Endothelial cell of umbilical vein (primary cell): ENCODE measurements around the gene TGFBR2. TPM values are rescaled to one million over a fixed set of nuclear protein-coding genes. Genes with fewer than 3 reads are reported as not detected.

Experiments
- BruUV-seq: library from RNA; stranded (reverse); fragments of 400-500 nt; replicated peaks from 2 replicates; lab custom pipeline; 2021; lab: Mats Ljungman, UMichigan
- CTCF ChIA-PET: fragments of 300-600, 350-600 bp; sonication (Branson Sonifier 250); formaldehyde crosslinking; loops from one replicate; lab custom pipeline; 2021; ENCODE audit warnings: antibody characterized with exemption, inconsistent platforms; lab: Charles Lee
- POLR2A ChIA-PET: fragments of 300-600, 350-600 bp; sonication (Branson Sonifier 250); formaldehyde crosslinking; loops from one replicate; lab custom pipeline; 2021; ENCODE audit warnings: antibody characterized with exemption, inconsistent platforms; lab: Charles Lee
- DNase-seq: peaks from one replicate; pipeline ENCODE4 v3.0.0-alpha.2; 2011; ENCODE audit warnings: low read depth, low spot score
- FAIRE-seq: peaks from 2 replicates; lab custom pipeline; 2011; peaks lifted over from hg19 to GRCh38; lab: Jason Lieb, UNC
- H2AFZ ChIP-seq: 2 replicates; pipeline ENCODE4 v1.6.0; 2012; ENCODE audit warnings: low read depth, low read length, control low read depth, inconsistent platforms
- H3K27ac ChIP-seq: 2 replicates; pipeline ENCODE4 v1.5.1; 2011; ENCODE audit warnings: low read depth, mild to moderate bottlenecking, control low read depth, low read length, moderate library complexity; ENCODE audit not compliant: insufficient read depth
- H3K27me3 ChIP-seq, 2 experiments: 2 replicates each; pipeline versions ENCODE4 v1.6.0 to v1.6.1; 2011; ENCODE audit warnings: low read length in 2 of 2, mixed read lengths in 1 of 2; ENCODE audit not compliant: control insufficient read depth in 2 of 2, insufficient read depth in 2 of 2
- H3K36me3 ChIP-seq, 2 experiments: 2 replicates in 1 of 2; 3 replicates in 1 of 2; pipeline ENCODE4 v1.5.1; 2011; ENCODE audit warnings: low read length in 2 of 2, mild to moderate bottlenecking in 1 of 2, moderate library complexity in 1 of 2; ENCODE audit not compliant: control insufficient read depth in 2 of 2, insufficient read depth in 2 of 2; ENCODE audit errors: extremely low read depth in 1 of 2
- H3K4me1 ChIP-seq: 3 replicates; pipeline ENCODE4 v1.5.1; 2011; ENCODE audit warnings: mild to moderate bottlenecking, low read length; ENCODE audit not compliant: control insufficient read depth, insufficient read depth; ENCODE audit errors: extremely low read depth
- H3K4me2 ChIP-seq: 2 replicates; pipeline ENCODE4 v1.6.1; 2011; ENCODE audit warnings: low read length, control low read depth, mixed read lengths; ENCODE audit not compliant: insufficient read depth
- H3K4me3 ChIP-seq, 3 experiments: fragments of 200-600 bp in 1 of 3; sonication (generic), shearing (Covaris generic) in 1 of 3; replicated peaks in 1 of 3; 2 replicates each; pipeline ENCODE4 v1.5.1; 2011 to 2016; ENCODE audit warnings: control low read depth in 3 of 3, low read length in 3 of 3, mild to moderate bottlenecking in 2 of 3, inconsistent platforms in 1 of 3, low read depth in 1 of 3, moderate library complexity in 1 of 3; ENCODE audit not compliant: insufficient read depth in 1 of 3
- H3K79me2 ChIP-seq: 2 replicates; pipeline ENCODE4 v1.6.0; 2012; ENCODE audit warnings: low read length, inconsistent platforms; ENCODE audit not compliant: control insufficient read depth, insufficient read depth
- H3K9ac ChIP-seq: replicated peaks from 2 replicates; pipeline ENCODE3; 2011; ENCODE audit warnings: low read length, control low read depth; ENCODE audit not compliant: insufficient read depth; ENCODE audit errors: extremely low read depth
- H3K9me1 ChIP-seq: replicated peaks from 3 replicates; pipeline ENCODE4 v1.6.0; 2011; ENCODE audit warnings: mild to moderate bottlenecking, low read length; ENCODE audit not compliant: control insufficient read depth, insufficient read depth; ENCODE audit errors: extremely low read depth
- H3K9me3 ChIP-seq: replicated peaks from 2 replicates; pipeline ENCODE4 v1.5.1; 2012; ENCODE audit warnings: low read length, inconsistent platforms; ENCODE audit not compliant: control insufficient read depth, insufficient read depth
- H4K20me1 ChIP-seq: replicated peaks from 2 replicates; pipeline ENCODE3; 2011; ENCODE audit warnings: mild to moderate bottlenecking, low read length; ENCODE audit not compliant: control insufficient read depth, insufficient read depth; ENCODE audit errors: extremely low read depth
- EZH2 ChIP-seq: IDR thresholded peaks from 2 replicates; pipeline ENCODE4 v1.6.1; 2012; ENCODE audit warnings: borderline replicate concordance, low read depth, mild to moderate bottlenecking, moderate library complexity, low read length, inconsistent platforms; ENCODE audit not compliant: severe bottlenecking
- FOS ChIP-seq: IDR thresholded peaks from 2 replicates; pipeline ENCODE4 v1.6.1; 2011; ENCODE audit warnings: mild to moderate bottlenecking, low read length, moderate library complexity, borderline replicate concordance; ENCODE audit not compliant: insufficient read depth
- GATA2 ChIP-seq: IDR thresholded peaks from 2 replicates; pipeline ENCODE4 v1.7.0; 2011; ENCODE audit warnings: low read depth, mild to moderate bottlenecking, moderate library complexity, mixed read lengths, low read length; ENCODE audit not compliant: insufficient read length, insufficient read depth
- JUN ChIP-seq: IDR thresholded peaks from 2 replicates; pipeline ENCODE4 v1.6.1; 2011; ENCODE audit warnings: borderline replicate concordance, low read depth; ENCODE audit not compliant: insufficient read length, insufficient read depth
- MYC ChIP-seq: IDR thresholded peaks from one replicate; pipeline ENCODE4 v1.6.1; 2011; ENCODE audit warnings: mild to moderate bottlenecking, low read depth, low read length
- POLR2A ChIP-seq: IDR thresholded peaks from 2 replicates; pipeline ENCODE4 v1.6.1; 2012; ENCODE audit warnings: low read depth, mild to moderate bottlenecking, control low read depth, low read length
- POLR2AphosphoS5 ChIP-seq: IDR thresholded peaks from 2 replicates; pipeline ENCODE4 v1.6.1; 2012; ENCODE audit warnings: low read depth, mild to moderate bottlenecking, control low read depth, low read length, moderate library complexity; ENCODE audit not compliant: insufficient read depth
- dilution Hi-C: fragments of 300-500 bp; cut with MboI; formaldehyde crosslinking; loops from one replicate; pipeline ENCODE4 v1.15.0; 2019; ENCODE audit warnings: low sequenced_read_pairs; ENCODE audit not compliant: extremely low pct_ligation_motif_present
- intact Hi-C: fragments of 100-400 bp; cut with micrococcal nuclease; formaldehyde crosslinking; loops from one replicate; pipeline ENCODE4 v1.10.0; 2022
- polyA plus RNA-seq, 4 experiments: library from polyadenylated mRNA; depleted of rRNA in 3 of 4; stranded (reverse) in 3 of 4; unstranded in 1 of 4; fragments of >200 nt; gene quantifications; 2 replicates each; pipeline versions ENCODE4 v1.2.1 to v1.2.3, GENCODE V29; 2011 to 2012; ENCODE audit warnings: missing spikeins in 1 of 4
- total RNA-seq: library from RNA; stranded (reverse); gene quantifications from 2 replicates; pipeline ENCODE4 v1.2.3, GENCODE V29; 2021
- TF ChIP-seq, protein P1 (sequence below), 2 donors: IDR thresholded peaks; 1 replicate in 1 of 2; 2 replicates in 1 of 2; pipeline ENCODE4 v1.5.1; 2011; ENCODE audit warnings: low read length in 2 of 2, mild to moderate bottlenecking in 2 of 2, moderate library complexity in 2 of 2, control low read depth in 1 of 2, inconsistent platforms in 1 of 2, low read depth in 1 of 2; ENCODE audit not compliant: insufficient read depth in 1 of 2; ENCODE audit errors: extremely low read depth in 1 of 2
- TF ChIP-seq, protein P2 (sequence below): IDR thresholded peaks from 2 replicates; pipeline ENCODE4 v1.6.1; 2011; ENCODE audit not compliant: insufficient read depth, insufficient read length

Gene TGFBR2
- total and polyA plus RNA-seq, 2 donors (not counting 3 experiments of a cell fraction or from before 2014, with no cell fraction given): 227 to 250 TPM

DNA sequence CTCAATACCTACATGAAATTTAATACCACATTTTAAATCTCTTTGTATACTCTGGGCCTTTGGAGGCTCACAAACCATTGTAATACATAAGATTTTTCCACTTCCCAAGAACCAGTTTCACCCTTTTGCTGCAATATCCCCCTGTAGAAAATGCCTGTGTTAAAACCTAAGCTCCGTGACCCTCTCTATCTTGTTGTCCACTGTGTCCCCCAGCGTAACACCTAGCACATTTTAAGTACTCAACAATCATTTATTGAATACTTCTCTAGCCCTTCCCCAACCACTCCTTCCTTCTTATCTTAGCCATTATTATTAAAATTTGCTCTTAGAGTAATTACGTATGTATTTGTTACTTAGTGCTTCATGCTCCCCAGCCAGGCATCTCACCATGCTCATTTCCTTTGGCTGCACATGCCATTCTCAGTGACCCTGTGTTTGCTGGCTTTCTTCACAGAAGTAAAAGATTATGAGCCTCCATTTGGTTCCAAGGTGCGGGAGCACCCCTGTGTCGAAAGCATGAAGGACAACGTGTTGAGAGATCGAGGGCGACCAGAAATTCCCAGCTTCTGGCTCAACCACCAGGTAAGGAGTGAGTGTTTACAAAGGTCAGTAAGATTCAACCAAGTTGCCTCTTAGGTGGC lies 81.6 kb downstream of the TGFBR2 start:
- Histone ChIP-seq H3K9me1 (no peaks in the 10 kb centered on the region), H3K4me3 (no peak overlapping the region), H3K9me3 (no peaks in the 10 kb centered on the region), H3K27ac (peak overlapping the region; percentile 86), H4K20me1 (no peaks in the 10 kb centered on the region), H2AFZ (no peak overlapping the region), H3K36me3 (peaks cover 27 to 62% of the 10 kb centered on the region in 2 experiments), H3K4me2 (peak overlapping the region; percentile 55), H3K27me3 (no peaks in the 10 kb centered on the region), H3K79me2 (peaks cover 62% of the 10 kb centered on the region), H3K4me1 (peaks cover 96% of the 10 kb centered on the region), H3K9ac (peak overlapping the region; percentile 60)
- CTCF ChIA-PET: interaction anchor here (1.0 to 1.6 kb wide), 2 partner anchors 30 to 645 kb away, joined by 3 to 9 read pairs; no protein-coding TSS in a partner anchor
- TF ChIP-seq, protein P1, sequence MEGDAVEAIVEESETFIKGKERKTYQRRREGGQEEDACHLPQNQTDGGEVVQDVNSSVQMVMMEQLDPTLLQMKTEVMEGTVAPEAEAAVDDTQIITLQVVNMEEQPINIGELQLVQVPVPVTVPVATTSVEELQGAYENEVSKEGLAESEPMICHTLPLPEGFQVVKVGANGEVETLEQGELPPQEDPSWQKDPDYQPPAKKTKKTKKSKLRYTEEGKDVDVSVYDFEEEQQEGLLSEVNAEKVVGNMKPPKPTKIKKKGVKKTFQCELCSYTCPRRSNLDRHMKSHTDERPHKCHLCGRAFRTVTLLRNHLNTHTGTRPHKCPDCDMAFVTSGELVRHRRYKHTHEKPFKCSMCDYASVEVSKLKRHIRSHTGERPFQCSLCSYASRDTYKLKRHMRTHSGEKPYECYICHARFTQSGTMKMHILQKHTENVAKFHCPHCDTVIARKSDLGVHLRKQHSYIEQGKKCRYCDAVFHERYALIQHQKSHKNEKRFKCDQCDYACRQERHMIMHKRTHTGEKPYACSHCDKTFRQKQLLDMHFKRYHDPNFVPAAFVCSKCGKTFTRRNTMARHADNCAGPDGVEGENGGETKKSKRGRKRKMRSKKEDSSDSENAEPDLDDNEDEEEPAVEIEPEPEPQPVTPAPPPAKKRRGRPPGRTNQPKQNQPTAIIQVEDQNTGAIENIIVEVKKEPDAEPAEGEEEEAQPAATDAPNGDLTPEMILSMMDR (IDR thresholded peaks at IDR 0.05; ENCODE audit: extremely low read depth in 1 of 2, insufficient read depth in 1 of 2, low read depth in 1 of 2, low read length in 2 of 2): no peak
- TF ChIP-seq GATA2: no peak
- no peak for TF ChIP-seq POLR2AphosphoS5
- no peak for TF ChIP-seq MYC
- no peak for TF ChIP-seq POLR2A
- TF ChIP-seq EZH2: no peak
- no peak for TF ChIP-seq JUN
- TF ChIP-seq FOS: no peak
- TF ChIP-seq, protein P2, sequence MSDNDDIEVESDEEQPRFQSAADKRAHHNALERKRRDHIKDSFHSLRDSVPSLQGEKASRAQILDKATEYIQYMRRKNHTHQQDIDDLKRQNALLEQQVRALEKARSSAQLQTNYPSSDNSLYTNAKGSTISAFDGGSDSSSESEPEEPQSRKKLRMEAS: no peak
- POLR2A ChIA-PET: no interaction called here
- FAIRE-seq: no peak
- no TSS peak for BruUV-seq
- intact Hi-C loops: no loop called here
- no peak for DNase-seq
- dilution Hi-C loops: no loop called here
